Ramos (cell line): ENCODE measurements around the gene TKT.
"Not testable (repeated sequence)": the region's sequence is repeated elsewhere in the genome, so short reads cannot be mapped to it uniquely, and the experiment has no call there.

Source experiments
- in situ Hi-C: fragments of 300-500 bp; cut with MboI; formaldehyde crosslinking; loops from one replicate; pipeline ENCODE4 v1.14.3; 2022; ENCODE audit warnings: low sequenced_read_pairs; ENCODE audit not compliant: unreplicated experiment

The TKT gene

GRCh38 chr3:53255775-53256703, at the start of gene TKT:
Gene TKT (minus strand): TSS chr3:53256022. CDS start chr3:53255942, 80 bp downstream.
- in situ Hi-C loops, result no loop called here

DNA sequence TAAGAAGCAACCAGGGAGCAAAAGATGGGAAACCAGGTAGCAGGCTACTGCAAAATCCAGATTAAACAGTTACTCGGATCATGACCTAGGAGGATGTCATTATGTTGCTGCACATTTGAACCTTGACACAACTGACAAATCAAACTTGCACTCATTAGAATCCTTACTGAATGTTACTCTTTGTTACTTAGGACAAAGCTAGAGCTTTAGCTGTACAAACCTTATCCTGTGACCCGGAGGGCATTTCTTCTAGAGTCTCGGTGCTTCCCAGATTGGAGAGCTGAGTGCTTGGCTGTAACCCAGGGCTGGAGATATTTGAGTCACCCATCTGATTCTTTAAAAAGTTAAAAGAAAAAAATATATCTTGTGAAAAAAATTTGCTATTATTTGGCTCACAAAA, 48.1 kb upstream of the TKT start:
- in situ Hi-C loops, result no loop called here

DNA sequence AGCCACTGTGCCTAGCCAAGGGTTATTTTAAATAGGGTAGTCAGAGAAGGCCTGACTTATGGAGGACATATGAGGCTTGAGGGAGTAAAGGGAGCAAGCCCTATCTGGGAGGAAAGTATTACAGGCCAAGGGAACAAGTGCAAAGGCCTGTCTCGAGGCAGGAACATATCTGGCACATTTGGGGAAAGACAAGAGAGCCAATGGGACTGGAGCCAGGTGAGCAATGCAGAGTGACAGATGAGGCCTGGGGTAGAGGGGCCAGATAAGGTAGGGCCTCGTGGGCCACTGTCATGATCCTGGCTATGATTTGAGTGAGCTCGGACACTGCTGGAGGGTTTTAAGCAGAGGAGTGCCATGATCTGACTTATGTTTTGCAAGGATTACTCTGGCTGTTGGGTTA, 47.7 kb upstream of the TKT start:
- in situ Hi-C loops, result no loop called here

DNA sequence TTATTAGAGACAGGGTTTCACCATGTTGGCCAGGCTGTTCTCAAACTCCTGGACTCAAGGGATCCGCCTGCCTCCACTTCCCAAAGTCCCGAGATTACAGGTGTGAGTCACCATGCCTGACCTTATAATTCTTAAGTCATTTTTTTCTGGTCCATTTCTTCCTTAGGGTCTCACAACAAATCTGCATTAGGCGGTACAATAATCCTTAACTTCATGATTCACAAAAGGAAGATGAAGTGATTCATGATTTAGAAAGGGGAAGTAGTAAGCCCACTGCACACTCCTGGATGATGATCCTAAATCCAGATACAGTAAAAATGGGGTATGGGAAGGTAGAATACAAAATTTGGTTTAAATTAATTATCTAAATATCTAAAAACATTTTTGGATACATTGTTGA, 45.0 kb upstream of the TKT start:
- in situ Hi-C loops, result no loop called here

DNA sequence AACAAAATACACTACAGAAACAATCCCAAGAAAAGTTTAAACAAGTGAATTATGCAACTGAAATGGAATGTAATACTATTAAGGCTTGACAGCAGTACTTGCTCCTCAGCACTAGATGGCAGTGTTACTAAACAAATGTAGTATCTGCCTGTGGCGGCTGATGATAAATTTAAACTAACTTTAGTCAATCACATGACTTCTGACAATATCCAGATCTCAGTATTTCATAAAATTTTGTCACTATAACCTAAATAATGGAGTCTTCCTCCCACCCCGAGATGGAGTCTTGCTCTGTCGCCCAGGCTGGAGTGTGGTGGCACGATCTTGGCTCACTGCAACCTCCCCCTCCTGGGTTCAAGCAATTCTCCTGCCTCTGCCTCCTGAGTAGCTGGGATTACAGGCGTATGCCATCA, 43.8 kb upstream of the TKT start:
- in situ Hi-C loops, result not testable (repeated sequence)

DNA sequence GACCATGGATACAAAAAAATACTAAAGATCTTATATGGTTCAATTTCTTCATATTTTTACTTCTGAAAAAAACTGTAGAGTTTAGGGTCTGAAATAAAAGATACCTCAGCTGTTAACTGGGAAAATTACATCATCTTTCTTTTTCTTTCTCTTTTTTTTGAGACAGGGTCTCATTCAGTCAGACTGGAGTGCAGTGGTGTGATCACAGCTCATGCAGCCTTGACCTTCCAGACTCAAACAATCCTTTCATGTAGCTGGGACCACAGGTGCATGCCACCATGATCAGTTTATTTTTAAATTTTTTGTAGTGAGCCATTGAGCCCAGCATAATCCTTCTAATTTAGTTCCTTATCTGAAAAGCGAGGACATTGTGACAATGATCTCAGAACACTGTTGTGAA, 39.6 kb upstream of the TKT start:
- in situ Hi-C loops, result no loop called here

DNA sequence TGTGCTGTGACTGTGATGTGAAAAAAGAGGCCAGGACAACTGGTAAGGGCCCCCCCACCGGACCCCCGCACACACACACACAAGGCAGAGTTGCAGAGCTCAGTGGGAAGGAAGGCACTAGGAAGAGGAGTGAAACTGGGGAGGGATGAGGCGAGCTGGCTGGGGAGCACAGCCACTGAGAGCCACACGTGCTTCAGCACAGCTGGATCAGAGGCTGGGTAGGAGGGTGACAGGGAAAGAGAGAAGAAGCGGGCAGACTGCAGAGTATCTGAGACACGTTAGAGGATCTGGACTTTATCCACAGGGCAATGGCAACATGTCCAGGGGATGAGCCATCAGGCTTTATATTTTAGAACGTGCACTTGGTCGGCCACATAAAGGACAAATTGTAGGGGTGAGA, 38.0 kb upstream of the TKT start:
- in situ Hi-C loops, result no loop called here

DNA sequence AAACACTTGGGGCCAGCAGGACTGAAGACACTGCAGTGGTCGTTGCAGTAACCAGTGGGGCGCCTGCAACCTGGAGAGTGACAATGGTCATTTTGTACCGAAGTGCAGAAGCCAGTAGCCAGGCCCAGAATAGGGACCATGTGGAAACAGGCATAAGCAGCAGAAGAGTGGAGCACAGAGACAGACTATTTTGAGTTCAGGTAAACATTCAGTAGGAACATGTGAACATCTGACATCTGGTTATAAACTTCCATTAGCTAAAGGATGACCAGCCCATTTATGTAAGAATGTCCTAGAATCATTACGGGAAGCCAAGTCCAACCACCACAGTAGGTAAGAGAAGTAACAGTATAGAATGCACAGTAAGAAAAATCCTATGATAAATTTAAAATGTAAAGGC, 32.4 kb upstream of the TKT start:
- in situ Hi-C loops, result no loop called here

DNA sequence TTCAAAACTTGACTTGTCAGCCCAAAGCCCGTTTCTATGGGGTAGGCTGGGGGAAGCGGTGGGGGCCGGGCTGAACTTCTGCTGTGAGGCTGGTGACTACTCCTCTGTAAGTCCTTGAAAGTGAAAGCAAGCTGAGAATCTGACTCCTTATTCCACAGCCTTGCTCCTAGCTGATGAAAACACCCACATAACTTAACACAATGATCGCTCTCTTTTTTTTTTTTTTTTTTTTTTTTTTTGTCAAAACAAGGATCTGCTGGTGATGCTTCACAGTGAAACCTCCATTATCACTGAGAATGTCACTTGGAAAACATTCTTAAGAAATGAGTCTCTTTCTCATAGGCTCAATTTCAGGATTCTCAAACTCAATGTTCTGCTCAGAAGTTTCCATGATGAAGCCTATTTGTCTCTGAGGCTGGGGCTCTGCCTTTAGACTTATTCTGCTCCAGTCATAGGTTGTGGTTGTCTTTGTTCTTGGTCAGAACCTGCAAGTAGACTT, 31.4 kb upstream of the TKT start:
- in situ Hi-C loops, result no loop called here

DNA sequence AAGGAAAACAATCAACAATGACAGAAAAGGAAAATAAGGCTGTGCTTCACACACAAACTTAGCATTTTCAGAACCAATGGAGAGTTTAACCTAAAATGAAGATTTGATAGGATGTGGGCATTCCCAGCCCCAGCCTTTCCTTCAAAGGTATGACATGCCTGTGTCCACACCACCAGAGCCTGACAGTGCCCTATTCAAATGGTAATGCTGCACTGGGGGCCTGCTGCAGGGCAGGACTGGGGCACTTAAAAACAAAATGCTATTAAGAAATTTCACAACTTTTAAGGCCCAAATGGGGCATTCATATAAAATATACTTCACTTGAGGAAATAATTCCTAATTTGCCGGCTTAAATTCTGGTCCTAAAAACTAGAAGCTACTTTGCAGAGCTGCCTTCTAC, 30.9 kb upstream of the TKT start:
- in situ Hi-C loops, result no loop called here

DNA sequence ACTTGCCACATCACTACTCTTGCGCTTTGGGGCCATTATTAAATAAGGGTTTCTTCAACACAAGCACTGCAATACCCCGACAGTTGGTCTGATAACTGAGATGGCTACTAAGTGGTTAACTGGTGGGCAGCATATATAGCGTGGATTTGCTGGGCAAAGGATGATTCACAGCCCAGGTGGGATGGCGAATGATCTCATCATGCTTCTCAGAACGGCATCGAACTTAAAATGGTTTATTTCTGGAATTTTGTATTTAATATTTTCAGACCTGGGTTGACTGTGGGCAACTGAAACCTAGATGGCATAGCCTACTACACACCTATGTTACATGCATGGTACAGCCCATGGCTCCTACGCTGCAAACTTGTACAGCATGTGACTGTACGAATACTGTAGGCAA, 26.8 kb upstream of the TKT start:
- in situ Hi-C loops, result no loop called here

DNA sequence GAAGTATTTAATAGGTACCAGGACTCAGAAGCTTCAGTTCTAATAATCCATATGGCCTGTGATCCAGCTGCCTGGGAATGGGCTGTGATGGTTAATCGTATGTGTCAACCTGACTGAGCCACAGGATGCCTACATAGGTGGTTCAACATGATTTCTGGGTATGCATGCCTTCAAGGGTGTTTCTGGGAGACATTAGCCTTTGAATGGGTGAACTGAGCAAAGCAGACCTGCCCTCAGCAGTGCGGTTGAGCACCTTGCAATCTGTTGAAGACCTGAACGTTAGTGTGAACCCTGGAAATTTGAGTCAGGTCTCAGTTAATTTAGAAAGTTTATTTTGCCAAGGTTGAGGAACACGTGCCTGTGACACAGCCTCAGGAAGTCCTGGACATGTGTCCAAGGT, 22.8 kb upstream of the TKT start:
- in situ Hi-C loops, result no loop called here

GRCh38 chr3:53274938-53275605, 19.2 kb upstream of the TKT start:
- in situ Hi-C loops, result no loop called here

DNA sequence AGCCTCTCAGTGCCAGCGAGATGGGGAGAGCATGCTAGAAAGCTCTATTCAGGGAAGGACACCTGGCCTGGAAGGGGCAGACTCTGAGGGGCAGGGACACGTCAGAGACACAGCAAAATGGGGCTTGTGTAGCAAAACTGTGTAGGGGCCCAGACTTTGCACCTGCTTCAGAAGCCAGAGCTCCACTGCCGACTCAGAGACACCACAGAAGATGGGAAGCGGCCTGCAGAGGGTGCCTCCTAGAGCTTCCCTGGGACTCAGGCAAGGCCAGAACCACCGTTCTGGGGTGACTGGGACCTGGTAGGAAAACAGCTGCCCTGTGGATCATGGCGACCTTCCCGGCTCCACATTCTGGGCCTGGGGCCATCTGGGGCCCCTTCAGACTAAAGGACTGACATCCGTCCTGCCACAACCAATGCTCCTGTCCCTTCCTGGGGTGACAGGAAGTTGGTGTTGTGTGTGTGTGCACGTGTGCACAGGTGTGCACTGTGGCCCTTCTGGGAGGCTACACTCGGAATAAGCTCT, 17.4 kb upstream of the TKT start:
- in situ Hi-C loops, result no loop called here

DNA sequence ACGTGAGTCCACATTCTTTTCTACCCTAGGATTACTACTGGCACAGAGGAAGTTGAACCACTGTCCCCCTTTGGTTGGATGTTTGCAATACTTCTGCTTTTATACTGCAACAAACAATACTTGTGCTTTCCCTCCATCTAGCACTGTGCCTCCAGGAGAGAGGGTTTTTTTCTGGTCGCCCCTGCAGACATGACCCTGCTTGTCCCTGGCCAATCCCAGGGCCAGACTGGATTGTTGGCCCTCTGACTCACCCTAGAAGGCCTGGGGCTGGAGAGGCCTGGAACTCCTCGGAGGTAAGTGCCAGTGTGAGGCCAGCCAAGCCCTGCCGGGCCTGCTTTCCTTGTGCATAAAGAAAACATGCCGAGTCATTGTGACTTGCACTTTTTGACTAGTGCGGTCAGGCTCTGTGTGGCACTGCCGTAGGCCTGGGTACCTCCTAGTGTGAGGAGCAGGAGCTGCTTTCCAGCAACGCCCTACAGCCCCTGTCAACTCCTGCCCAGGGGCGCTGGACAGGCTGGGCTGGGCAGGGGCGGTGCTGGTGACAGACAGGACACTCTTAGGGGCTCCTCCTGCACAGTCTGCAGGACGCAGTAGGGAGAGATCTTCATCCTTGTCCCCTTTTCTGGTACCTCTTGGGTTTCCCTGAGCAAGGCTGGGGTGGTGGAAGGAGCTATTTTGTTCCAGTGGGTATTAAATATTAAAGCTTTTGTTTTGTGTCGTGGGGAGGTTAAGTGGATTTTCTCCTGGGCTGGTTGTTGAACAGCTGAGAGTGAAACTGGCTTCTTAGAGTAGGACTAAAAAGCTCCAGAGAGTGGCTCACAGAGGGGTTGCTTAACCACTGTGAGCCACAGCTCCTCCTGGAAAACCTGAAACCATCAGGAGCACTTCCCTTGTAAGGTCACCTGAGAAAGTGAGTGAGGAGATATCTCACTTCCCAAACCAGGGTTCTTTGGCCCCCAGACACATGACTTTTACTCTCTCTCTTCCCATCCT, 14.4 kb upstream of the TKT start:
- in situ Hi-C loops, result no loop called here

GRCh38 chr3:53269193-53269592, 13.4 kb upstream of the TKT start:
- in situ Hi-C loops, result not testable (repeated sequence)

DNA sequence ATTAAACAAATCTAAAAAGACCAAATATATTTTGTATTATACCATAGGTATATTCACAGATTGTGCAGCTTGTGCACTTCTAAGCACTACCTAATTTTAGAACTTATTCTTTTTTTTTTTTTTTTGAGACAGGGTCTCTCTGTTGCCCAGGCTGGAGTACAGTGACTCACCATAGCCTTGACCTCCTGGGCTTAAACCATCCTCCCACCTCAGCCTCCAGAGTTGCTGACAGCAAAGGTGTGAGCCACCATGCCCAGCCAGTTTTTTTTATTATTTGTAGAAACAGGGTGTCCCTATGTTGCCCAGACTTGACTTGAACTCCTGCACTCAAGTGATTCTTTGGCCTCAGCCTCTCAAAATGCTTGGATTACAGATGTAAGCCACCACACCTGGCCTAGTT, 11.9 kb upstream of the TKT start:
- in situ Hi-C loops, result no loop called here

- in situ Hi-C loops, result no loop called here
Observed at GRCh38 chr3:53264718-53265117, 8.9 kb upstream of the TKT start.

- in situ Hi-C loops, result no loop called here
Observed at GRCh38 chr3:53263907-53264306, 8.1 kb upstream of the TKT start.

- in situ Hi-C loops, result no loop called here
Observed at GRCh38 chr3:53261712-53262111, 5.9 kb upstream of the TKT start.
